H9 (cell line): ENCODE data around the gene PODNL1. TPM values are rescaled to one million over a fixed set of nuclear protein-coding genes. Genes with fewer than 3 reads are reported as not detected.

ENCODE experiments used
- DNase-seq: peaks from one replicate; pipeline ENCODE4 v3.0.0-alpha.2; 2017
- H2AFZ ChIP-seq: one replicate; pipeline ENCODE4 v1.6.1; 2013; ENCODE audit warnings: mild to moderate bottlenecking, low read length, control low read depth, moderate library complexity
- H2AK5ac ChIP-seq: 2 replicates; pipeline ENCODE4 v1.6.1; 2013; ENCODE audit warnings: low read length, control low read depth, mixed read lengths; ENCODE audit not compliant: insufficient read length
- H2BK120ac ChIP-seq: one replicate; pipeline ENCODE4 v1.6.1; 2013; ENCODE audit warnings: low read depth, mild to moderate bottlenecking, low read length, control low read depth, inconsistent platforms; ENCODE audit not compliant: poor library complexity, severe bottlenecking
- H2BK12ac ChIP-seq: 2 replicates; pipeline ENCODE4 v1.6.1; 2013; ENCODE audit warnings: low read length, control low read depth, mixed read lengths, low read depth; ENCODE audit not compliant: insufficient read length
- H2BK15ac ChIP-seq: 2 replicates; pipeline ENCODE4 v1.6.1; 2013; ENCODE audit warnings: low read depth, low read length, control low read depth
- H2BK20ac ChIP-seq: one replicate; pipeline ENCODE4 v1.6.1; 2013; ENCODE audit warnings: low read depth, mild to moderate bottlenecking, low read length, control low read depth, inconsistent platforms; ENCODE audit not compliant: poor library complexity, severe bottlenecking
- H2BK5ac ChIP-seq: 2 replicates; pipeline ENCODE4 v1.6.1; 2013; ENCODE audit warnings: low read length, control low read depth, mixed read lengths; ENCODE audit not compliant: insufficient read length
- H3K14ac ChIP-seq: 2 replicates; pipeline ENCODE4 v1.6.1; 2013; ENCODE audit warnings: low read length, control low read depth; ENCODE audit not compliant: insufficient read depth
- H3K18ac ChIP-seq: 2 replicates; pipeline ENCODE4 v1.6.1; 2013; ENCODE audit warnings: low read depth, mild to moderate bottlenecking, mixed read lengths, low read length, control low read depth; ENCODE audit not compliant: insufficient read length
- H3K23ac ChIP-seq: 2 replicates; pipeline ENCODE4 v1.6.1; 2013; ENCODE audit warnings: low read length, control low read depth, mixed read lengths, low read depth; ENCODE audit not compliant: insufficient read length
- H3K23me2 ChIP-seq: 2 replicates; pipeline ENCODE4 v1.6.1; 2013; ENCODE audit warnings: low read depth, mild to moderate bottlenecking, mixed read lengths, low read length, control low read depth; ENCODE audit not compliant: insufficient read length, poor library complexity, severe bottlenecking
- H3K27ac ChIP-seq: 2 replicates; pipeline ENCODE4 v1.5.1; 2013; ENCODE audit warnings: low read length, control low read depth, mixed read lengths, low read depth; ENCODE audit not compliant: insufficient read length
- H3K27me3 ChIP-seq: 2 replicates; pipeline ENCODE4 v1.6.1; 2013; ENCODE audit warnings: low read length, control low read depth, inconsistent platforms; ENCODE audit not compliant: insufficient read depth
- H3K4ac ChIP-seq: 2 replicates; pipeline ENCODE4 v1.6.1; 2013; ENCODE audit warnings: low read depth, mild to moderate bottlenecking, control low read depth, inconsistent platforms, low read length, moderate library complexity
- H3K4me1 ChIP-seq: 2 replicates; pipeline ENCODE4 v1.6.1; 2013; ENCODE audit warnings: low read length, control low read depth, inconsistent platforms; ENCODE audit not compliant: insufficient read depth
- H3K4me2 ChIP-seq: 2 replicates; pipeline ENCODE4 v1.6.1; 2013; ENCODE audit warnings: low read length, control low read depth, mixed read lengths; ENCODE audit not compliant: insufficient read length, insufficient read depth
- H3K56ac ChIP-seq: 2 replicates; pipeline ENCODE4 v1.6.1; 2013; ENCODE audit warnings: low read depth, mild to moderate bottlenecking, mixed read lengths, low read length, control low read depth; ENCODE audit not compliant: insufficient read length
- H3K79me1 ChIP-seq: 2 replicates; pipeline ENCODE4 v1.6.1; 2013; ENCODE audit warnings: low read depth, mild to moderate bottlenecking, moderate library complexity, low read length, control low read depth, inconsistent platforms; ENCODE audit not compliant: insufficient read depth, poor library complexity, severe bottlenecking
- H3K79me2 ChIP-seq: 2 replicates; pipeline ENCODE4 v1.6.1; 2013; ENCODE audit warnings: low read length, control low read depth, inconsistent platforms; ENCODE audit not compliant: insufficient read depth
- H3K9ac ChIP-seq: 2 replicates; pipeline ENCODE4 v1.6.1; 2013; ENCODE audit warnings: low read length, control low read depth, mixed read lengths; ENCODE audit not compliant: insufficient read length; ENCODE audit errors: extremely low read depth
- H3K9me3 ChIP-seq: one replicate; pipeline ENCODE4 v1.6.1; 2013; ENCODE audit warnings: low read depth, low read length, inconsistent platforms; ENCODE audit not compliant: control insufficient read depth
- H3T11ph ChIP-seq: one replicate; pipeline ENCODE4 v1.6.1; 2013; ENCODE audit warnings: mild to moderate bottlenecking, low read length, control low read depth, inconsistent platforms
- H4K20me1 ChIP-seq: one replicate; pipeline ENCODE4 v1.6.1; 2013; ENCODE audit not compliant: control insufficient read depth, insufficient read length, insufficient read depth
- H4K5ac ChIP-seq: 2 replicates; pipeline ENCODE4 v1.6.1; 2013; ENCODE audit warnings: low read depth, mild to moderate bottlenecking, mixed read lengths, low read length, control low read depth; ENCODE audit not compliant: insufficient read length
- H4K8ac ChIP-seq: replicated peaks from 2 replicates; pipeline ENCODE4 v1.6.1; 2013; ENCODE audit warnings: low read length, control low read depth, mixed read lengths, low read depth; ENCODE audit not compliant: insufficient read length
- H4K91ac ChIP-seq: 2 replicates; pipeline ENCODE4 v1.6.1; 2013; ENCODE audit warnings: low read depth, mild to moderate bottlenecking, moderate library complexity, mixed read lengths, low read length, control low read depth; ENCODE audit not compliant: insufficient read length
- H3K27ac Mint-ChIP-seq, 3 experiments: 2 replicates in 2 of 3; 3 replicates in 1 of 3; pipeline ENCODE4 v1.8.0; 2020 to 2021; ENCODE audit warnings: mixed read lengths in 3 of 3, mild to moderate bottlenecking in 1 of 3, moderate library complexity in 1 of 3
- H3K27me3 Mint-ChIP-seq: 2 replicates; pipeline ENCODE4 v1.8.0; 2021; ENCODE audit warnings: low read depth, mild to moderate bottlenecking, moderate library complexity, mixed read lengths
- H3K36me3 Mint-ChIP-seq, 3 experiments: 2 replicates in 2 of 3; 3 replicates in 1 of 3; pipeline ENCODE4 v1.8.0; 2020 to 2021; ENCODE audit warnings: low read depth in 3 of 3, mixed read lengths in 3 of 3; ENCODE audit not compliant: insufficient read depth in 1 of 3
- H3K4me1 Mint-ChIP-seq, 2 experiments: 2 replicates each; pipeline ENCODE4 v1.8.0; 2020; ENCODE audit warnings: mixed read lengths in 2 of 2
- H3K4me3 Mint-ChIP-seq, 2 experiments: 2 replicates in 1 of 2; 3 replicates in 1 of 2; pipeline ENCODE4 v1.8.0; 2020 to 2021; ENCODE audit warnings: mild to moderate bottlenecking in 2 of 2, mixed read lengths in 2 of 2, moderate library complexity in 1 of 2
- H3K9me3 Mint-ChIP-seq, 2 experiments: 2 replicates in 1 of 2; 3 replicates in 1 of 2; pipeline ENCODE4 v1.8.0; 2020; ENCODE audit warnings: mild to moderate bottlenecking in 2 of 2, mixed read lengths in 2 of 2, moderate library complexity in 1 of 2
- WGBS: extraction: QIAGEN DNeasy Blood & Tissue Kit; methylation state at CpG from one replicate; pipeline ENCODE4 v1.1.7; 2013; ENCODE audit warnings: missing lambda C conversion rate, low lambda C conversion rate, mixed read lengths; ENCODE audit not compliant: insufficient read length; ENCODE audit errors: extremely low coverage; 5-methylcytosine and 5-hydroxymethylcytosine counted together
- total RNA-seq: library from RNA; stranded (reverse); gene quantifications from 2 replicates; pipeline ENCODE4 v1.2.1, GENCODE V29; 2021
- TF ChIP-seq, protein P1 (sequence below): fragments of 200-600 bp; sonication (generic); conservative IDR thresholded peaks from 3 replicates; pipeline ENCODE4 v1.8.0; 2021; ENCODE audit warnings: antibody characterized with exemption, mild to moderate bottlenecking

PODNL1 gene
- total RNA-seq, 1 experiment from 2014 or later = 0.68 TPM

GRCh38 chr19:13977803-13978202, 39.6 kb upstream of the PODNL1 start:
- H2AFZ ChIP-seq = no peak overlapping the region
- H3K27ac ChIP-seq = no peak overlapping the region
- Mint-ChIP-seq H3K27ac (peak overlapping the region in 1 of 3 experiments; percentile 32; a peak in 2 of 7 replicates), H3K9me3 (no peaks in the 10 kb centered on the region), H3K4me1 (peaks cover 13 to 20% of the 10 kb centered on the region in 2 experiments), H3K36me3 (peaks cover 4 to 26% (median 6%) of the 10 kb centered on the region in 3 experiments; a peak in 5 of 7 replicates), H3K27me3 (no peaks in the 10 kb centered on the region), H3K4me3 (peak overlapping the region; percentile 36 to 72; a peak in 4 of 5 replicates)
- no peak overlapping the region for H3K18ac ChIP-seq
- no peak overlapping the region for H4K91ac ChIP-seq
- DNase-seq = no peak
- H3K14ac ChIP-seq = peak overlapping the region; percentile 73; the same call in 1 of the 2 replicates
- H3K4me1 ChIP-seq = no peaks in the 10 kb centered on the region
- H3K23ac ChIP-seq = no peak overlapping the region
- TF ChIP-seq, protein P1, sequence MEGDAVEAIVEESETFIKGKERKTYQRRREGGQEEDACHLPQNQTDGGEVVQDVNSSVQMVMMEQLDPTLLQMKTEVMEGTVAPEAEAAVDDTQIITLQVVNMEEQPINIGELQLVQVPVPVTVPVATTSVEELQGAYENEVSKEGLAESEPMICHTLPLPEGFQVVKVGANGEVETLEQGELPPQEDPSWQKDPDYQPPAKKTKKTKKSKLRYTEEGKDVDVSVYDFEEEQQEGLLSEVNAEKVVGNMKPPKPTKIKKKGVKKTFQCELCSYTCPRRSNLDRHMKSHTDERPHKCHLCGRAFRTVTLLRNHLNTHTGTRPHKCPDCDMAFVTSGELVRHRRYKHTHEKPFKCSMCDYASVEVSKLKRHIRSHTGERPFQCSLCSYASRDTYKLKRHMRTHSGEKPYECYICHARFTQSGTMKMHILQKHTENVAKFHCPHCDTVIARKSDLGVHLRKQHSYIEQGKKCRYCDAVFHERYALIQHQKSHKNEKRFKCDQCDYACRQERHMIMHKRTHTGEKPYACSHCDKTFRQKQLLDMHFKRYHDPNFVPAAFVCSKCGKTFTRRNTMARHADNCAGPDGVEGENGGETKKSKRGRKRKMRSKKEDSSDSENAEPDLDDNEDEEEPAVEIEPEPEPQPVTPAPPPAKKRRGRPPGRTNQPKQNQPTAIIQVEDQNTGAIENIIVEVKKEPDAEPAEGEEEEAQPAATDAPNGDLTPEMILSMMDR = no peak
- no peak overlapping the region for H4K8ac ChIP-seq
- H3K9me3 ChIP-seq = no peaks in the 10 kb centered on the region
- no peak overlapping the region for H3K4ac ChIP-seq
- no peaks in the 10 kb centered on the region for H4K20me1 ChIP-seq
- no peak overlapping the region for H3T11ph ChIP-seq
- no CpG with 5 or more reads among the region's 12 CpGs for WGBS
- H2BK12ac ChIP-seq = no peak overlapping the region
- no peak overlapping the region for H2BK120ac ChIP-seq
- H3K9ac ChIP-seq = no peak overlapping the region
- H2BK5ac ChIP-seq = no peak overlapping the region
- no peaks in the 10 kb centered on the region for H3K79me1 ChIP-seq
- no peak overlapping the region for H2AK5ac ChIP-seq
- no peaks in the 10 kb centered on the region for H3K27me3 ChIP-seq
- no peaks in the 10 kb centered on the region for H3K79me2 ChIP-seq
- no peaks in the 10 kb centered on the region for H3K23me2 ChIP-seq
- no peak overlapping the region for H2BK20ac ChIP-seq
- peak overlapping the region; percentile 15 for H3K4me2 ChIP-seq
- no peak overlapping the region for H4K5ac ChIP-seq
- no peak overlapping the region for H2BK15ac ChIP-seq
- H3K56ac ChIP-seq = no peak overlapping the region
